Measurements from ENCODE around the gene FBXL12.
"Not testable (repeated sequence)": the region's sequence is repeated elsewhere in the genome, so short reads cannot be mapped to it uniquely, and the experiment has no call there.

FBXL12 gene

DNA sequence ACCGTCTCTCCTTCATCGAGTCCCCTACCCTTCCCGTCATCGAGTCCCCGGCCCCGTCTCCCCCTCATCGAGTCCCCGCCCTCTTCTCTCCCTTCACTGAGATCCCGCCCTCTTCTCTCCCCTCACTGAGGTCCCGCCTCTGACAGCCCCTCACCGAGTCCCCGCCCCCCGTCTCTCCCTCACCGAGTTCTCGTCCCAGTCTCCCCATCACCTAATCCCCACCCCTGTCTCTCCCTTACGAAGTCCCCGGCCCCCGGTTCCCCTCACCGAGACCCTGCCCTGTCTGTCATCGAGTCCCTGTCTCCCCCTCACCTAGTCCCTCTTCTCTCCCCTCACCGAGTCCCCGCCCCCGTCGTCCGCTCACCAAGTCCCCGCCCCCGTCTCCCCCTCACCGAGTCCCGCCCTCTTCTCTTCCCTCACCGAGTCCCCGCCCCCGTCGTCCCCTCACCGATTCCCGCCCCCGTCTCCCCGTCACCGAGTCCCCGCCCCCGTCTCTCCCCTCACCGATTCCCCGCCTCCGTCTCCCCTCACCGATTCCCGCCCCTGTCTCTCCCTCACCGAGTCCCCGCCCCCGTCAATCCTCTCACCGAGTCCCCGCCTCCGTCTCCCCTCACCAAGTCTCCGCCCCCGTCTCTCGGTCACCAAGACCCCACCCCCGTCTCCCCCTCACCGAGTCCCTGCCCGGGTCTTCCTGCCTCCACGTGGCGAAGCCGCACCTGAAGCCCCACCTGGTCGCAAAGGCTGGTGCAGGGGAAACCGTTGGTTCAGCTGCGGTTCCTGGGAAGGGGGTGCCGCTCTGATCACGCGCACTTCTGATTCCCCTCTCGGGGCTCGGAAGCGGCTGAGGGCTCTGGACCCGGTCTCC lies 26.4 kb downstream of the FBXL12 start:
- peak; percentile 93 for DNase-seq (ENCODE audit: low read depth)

DNA sequence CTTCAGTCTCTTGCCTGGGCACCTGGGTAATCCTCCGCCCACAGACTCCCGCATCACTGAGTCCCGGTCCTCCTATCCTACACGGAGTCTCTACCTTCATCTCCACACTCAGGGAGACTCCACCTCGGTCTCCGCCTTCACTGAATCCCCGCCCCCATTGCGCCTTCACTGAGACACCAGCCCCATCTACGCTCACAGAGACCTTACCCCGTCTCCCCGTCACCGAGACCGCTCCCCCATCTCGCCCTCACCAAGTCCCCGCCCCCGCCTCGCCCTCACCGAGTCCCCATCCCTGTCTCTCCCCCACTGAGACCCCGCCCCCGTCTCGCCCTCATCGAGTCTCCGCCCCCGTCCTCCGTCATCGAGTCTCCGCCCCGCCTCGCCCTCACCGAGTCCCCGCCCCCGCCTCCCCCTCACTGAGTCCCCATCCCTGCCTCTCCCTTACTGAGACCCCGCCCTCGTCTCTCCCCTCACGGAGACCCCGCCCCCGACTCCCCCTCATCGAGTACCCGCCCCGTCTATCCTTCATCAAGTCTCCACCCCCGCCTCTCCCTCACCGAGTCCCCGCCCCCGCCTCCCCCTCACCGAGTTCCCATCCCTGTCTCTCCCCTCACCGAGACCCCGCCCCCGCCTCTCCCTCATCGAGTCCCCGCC lies 27.2 kb downstream of the FBXL12 start:
- DNase-seq (ENCODE audit: low read depth): peak; percentile 96

DNA sequence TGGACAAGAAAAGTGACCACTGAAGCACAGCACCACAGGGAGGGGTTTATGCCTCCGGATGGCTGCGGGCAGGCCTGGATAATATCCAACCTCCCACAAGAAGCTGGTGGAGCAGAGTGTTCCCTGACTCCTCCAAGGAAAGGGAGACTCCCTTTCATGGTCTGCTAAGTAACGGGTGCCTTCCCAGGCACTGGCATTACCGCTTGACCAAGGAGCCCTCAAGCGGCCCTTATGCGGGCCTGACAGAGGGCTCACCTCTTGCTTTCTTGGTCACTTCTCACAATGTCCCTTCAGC lies 27.9 kb downstream of the FBXL12 start:
- DNase-seq (ENCODE audit: low read depth): not testable (repeated sequence)

DNA sequence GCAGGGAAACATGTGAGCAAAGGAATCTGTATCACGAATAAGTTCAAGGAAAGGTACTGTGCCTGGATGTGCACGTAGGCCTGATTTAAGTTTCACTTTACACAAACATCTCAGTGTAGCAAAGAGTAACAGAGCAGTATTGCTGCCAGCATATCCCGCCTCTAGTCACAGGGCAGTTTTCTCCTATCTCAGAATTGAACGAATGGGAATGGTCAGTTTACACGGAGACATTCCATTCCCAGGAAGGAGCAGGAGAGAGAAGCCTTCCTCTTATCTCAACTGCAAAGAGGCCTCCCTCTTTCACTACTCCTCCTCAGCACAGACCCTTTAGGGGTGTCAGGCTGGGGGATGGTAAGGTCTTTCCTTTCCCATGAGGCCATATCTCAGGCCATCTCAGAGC lies 29.3 kb downstream of the FBXL12 start:
- not testable (repeated sequence) for DNase-seq (ENCODE audit: low read depth)

DNA sequence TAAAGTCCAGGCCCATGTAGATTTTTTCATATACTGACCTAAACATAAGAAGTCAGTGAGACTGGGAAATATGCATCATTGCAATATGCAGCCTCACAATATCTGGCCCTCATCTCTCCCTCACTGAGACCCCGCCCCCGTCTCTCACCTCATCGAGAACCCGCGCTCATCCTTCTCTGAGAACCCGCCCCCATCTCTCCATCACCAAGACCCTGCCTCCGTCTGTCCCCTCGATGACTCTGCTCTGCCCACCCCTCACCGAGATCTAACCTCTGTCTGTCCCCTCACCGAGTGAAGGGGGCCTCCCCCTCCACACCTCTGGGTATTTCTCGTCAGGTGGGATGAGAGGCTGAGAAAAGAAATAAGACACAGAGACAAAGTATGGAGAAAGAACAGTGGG lies 29.8 kb downstream of the FBXL12 start:
- no peak for DNase-seq (ENCODE audit: low read depth)

DNA sequence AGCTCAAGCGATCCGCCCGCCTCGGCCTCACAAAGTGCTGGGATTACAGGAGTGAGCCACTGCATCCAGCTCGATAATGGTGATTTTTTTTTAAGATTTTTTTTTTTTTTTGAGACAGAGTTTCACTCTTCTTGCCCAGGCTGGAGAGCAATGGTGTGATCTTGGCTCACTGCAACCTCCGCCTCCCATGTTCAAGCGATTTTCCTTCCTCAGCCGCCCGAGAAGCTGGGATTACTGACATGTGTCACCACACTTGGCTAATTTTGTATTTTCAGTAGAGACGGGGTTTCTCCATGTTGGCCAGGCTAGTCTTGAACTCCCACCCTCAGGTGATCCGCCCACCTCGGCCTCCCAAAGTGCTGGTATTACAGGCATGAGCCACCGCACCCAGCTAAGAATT lies 30.3 kb downstream of the FBXL12 start:
- DNase-seq (ENCODE audit: low read depth): not testable (repeated sequence)

DNA sequence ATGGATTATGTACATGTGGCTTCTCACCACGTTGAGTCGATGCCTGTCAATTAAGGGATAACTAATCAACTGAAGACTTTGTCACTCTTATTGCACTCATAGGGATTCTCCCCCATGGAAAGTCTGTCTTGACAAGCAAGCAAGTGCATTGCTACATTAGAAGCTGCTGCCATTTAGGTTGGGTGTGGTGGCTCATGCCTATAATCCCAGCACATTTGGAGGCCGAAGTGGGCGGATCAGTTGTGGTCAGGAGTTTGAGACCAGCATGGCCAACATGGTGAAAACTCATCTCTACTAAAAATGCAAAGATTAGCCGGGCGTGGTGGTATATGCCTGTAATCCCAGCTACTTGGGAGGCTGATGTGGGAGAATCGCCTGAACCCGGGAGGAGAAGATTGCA lies 32.1 kb downstream of the FBXL12 start:
- no peak for DNase-seq (ENCODE audit: low read depth)

DNA sequence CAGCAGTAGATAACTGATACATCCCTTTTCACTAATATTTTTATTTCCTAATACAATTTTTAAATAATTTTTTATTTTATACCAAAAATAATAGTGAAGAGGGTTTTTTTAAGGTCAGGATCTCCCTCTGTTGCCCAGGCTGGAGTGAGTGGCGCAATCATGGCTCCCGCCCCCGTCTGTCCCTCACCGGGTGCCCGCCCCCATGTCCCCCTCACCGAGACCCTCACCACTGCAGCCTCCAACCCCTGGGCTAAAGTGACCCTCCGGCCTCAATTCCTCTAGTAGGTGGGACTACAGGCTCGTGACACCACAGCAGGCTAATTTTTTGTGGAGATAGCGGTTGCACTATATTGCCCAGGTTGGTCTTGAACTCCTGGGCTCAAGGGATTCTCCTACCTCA lies 32.5 kb downstream of the FBXL12 start:
- no peak for DNase-seq (ENCODE audit: low read depth)

DNA sequence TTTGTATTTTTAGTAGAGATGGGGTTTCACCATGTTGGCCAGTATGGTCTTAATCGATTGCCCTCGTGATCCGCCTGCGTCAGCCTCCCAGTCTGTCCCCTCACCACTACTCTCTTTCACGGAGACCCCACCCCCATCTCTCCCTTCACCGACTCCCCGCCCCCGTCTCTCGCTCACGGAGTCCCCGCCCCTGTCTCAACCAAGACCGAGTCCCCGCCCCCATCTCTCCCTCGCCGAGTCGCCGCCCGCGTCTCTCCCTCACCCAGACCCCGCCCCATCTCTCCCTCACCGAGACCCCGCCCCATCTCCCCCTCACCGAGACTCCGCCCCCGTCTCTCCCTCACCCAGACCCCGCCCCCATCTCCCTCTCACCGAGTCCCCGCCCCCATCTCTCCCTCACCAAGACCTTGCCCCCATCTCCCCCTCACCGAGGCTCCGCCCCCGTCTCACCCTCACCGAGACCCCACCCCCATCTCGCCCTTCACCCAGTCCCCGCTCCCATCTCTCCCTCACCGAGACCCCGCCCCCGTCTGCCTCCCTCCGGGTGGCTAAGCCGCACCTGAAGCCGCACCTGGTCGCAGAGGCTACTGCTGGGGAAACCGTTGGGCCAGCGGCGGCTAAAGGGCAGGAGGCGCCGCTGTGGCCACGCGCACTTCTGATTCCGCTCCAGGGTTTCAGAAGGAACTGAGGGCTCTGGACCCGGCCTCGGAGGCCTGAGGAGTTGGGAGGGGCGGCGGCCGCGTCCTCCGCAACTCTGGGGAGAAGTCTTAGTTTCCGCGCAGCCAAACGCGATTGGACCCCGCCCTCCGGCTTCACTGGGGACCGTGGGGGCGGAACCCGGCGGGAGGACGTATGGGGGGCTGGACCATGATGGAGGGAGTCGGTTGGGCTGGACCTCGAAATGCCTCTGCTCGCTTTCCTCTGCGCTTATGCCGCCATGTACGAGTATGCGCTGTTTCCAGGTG lies 33.2 kb downstream of the FBXL12 start:
- DNase-seq (ENCODE audit: low read depth): peak; percentile 94

DNA sequence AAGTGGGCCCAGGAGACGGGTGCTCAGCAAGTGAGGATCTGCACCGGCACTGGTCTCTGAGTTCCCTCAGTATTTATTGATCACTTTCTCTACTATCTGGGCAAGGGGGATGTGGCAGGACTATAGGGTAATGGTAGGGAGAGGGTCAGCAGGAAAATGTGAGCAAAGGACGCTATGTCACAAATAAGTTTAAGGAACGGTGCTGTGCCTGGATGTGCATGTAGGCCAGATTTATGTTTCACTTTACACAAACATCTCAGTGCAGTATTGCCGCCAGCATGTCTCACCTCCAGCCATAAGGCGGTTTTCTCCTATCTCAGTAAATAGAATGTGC lies 34.7 kb downstream of the FBXL12 start:
- not testable (repeated sequence) for DNase-seq (ENCODE audit: low read depth)

DNA sequence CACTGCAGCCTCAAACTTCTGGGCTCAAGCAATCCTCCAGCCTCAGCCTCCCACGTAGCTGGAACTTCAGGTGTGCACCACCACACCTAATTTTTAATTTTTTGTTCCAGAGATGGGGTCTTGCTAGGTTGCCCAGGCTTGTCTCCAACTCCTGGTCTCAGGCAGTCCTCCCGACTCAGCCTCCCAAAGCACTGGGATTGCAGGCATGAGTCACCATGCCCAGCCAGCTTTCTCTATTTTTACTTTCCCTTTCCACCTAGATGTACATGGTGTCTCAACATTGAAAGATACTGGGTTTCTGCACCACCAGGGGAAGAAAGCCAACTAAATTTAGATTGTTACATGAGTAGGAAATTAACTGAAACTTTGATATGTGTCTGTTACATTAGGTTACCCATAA lies 36.5 kb downstream of the FBXL12 start:
- DNase-seq (ENCODE audit: low read depth): peak; percentile 30

DNA sequence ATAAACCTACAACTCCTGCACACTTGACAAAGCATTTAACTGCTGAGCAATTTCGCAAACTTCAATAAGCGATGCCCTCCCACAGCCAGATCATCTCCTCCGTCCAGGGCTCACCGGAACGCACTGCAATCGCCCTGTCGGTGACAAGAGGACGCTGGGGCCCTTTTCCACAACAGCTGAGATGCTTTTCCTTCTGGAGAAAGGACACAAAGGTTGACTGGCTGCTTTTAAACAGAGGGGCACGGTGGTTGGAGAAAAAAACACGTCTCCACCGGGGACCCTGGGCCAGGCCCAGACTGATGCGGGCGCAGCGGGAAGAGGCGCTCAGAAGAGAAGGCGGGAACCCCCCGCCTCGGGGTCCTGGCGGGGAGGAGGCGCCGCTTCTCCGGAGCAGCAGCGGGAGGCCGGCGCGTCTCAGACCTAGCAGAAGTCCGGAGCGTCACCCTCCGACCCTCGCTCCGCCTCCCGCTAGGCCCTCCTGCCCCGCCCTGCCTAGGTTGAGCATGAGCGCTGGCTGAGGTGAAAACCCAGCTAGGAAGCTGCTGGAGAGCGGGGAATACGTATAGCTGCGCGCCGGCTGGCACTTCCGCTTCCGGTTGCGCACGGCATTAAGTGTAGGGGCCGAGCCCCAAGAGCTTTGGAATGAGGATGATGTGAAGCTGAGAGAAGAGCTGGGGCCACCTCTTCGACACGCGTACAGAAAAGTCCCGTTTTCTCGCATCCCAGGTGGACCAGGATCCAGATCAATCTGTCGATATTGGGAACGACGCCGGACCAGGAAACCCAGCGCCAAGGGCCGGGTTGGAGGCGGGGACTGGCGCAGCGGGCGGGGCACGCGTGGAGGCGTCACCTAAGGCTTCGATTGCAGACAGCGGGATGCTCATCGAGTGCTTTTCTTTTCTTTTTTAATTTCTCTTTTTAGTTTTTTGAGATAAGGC lies 50.4 kb downstream of the FBXL12 start, which contains the start of gene ZNF846:
TSS of gene ZNF846 (minus strand) at position 564 of the 938 bp plus-strand sequence. CDS start 3,788 bp downstream, outside the sequence.
- DNase-seq (ENCODE audit: low read depth): peak; percentile 96
